CD14-positive monocyte (primary cell): ENCODE data around the gene BMI1. TPM values are rescaled to one million over a fixed set of nuclear protein-coding genes. Genes with fewer than 3 reads are reported as not detected.

Source experiments
- DNase-seq, 3 donors: peaks; one replicate each; pipeline ENCODE4 v3.0.0-alpha.2; 2011 to 2022
- H2AFZ ChIP-seq: 2 replicates; pipeline ENCODE4 v1.6.0; 2012; ENCODE audit warnings: mild to moderate bottlenecking, low read depth, low read length, inconsistent platforms; ENCODE audit not compliant: insufficient read depth, poor library complexity, severe bottlenecking
- H3K27ac ChIP-seq, 2 donors: 1 replicate in 1 of 2; 2 replicates in 1 of 2; pipeline ENCODE4 v1.5.1; 2012 to 2013; ENCODE audit warnings: low read length in 2 of 2, control low read depth in 1 of 2, inconsistent platforms in 1 of 2, low read depth in 1 of 2, mild to moderate bottlenecking in 1 of 2
- H3K27me3 ChIP-seq, 2 donors: one replicate each; pipeline versions ENCODE4 v1.6.0 to v1.6.1; 2011 to 2013; ENCODE audit warnings: low read length in 2 of 2; ENCODE audit not compliant: control insufficient read depth in 2 of 2, insufficient read depth in 2 of 2
- H3K36me3 ChIP-seq, 2 donors: replicated peaks in 1 of 2; 1 replicate in 1 of 2; 2 replicates in 1 of 2; pipeline versions ENCODE4 v1.5.1 to v1.6.1; 2012 to 2013; ENCODE audit warnings: low read length in 2 of 2, control low read depth in 1 of 2, inconsistent platforms in 1 of 2, mild to moderate bottlenecking in 1 of 2; ENCODE audit not compliant: insufficient read depth in 2 of 2, control insufficient read depth in 1 of 2
- H3K4me1 ChIP-seq, 2 donors: 1 replicate in 1 of 2; 2 replicates in 1 of 2; pipeline versions ENCODE4 v1.5.1 to v1.6.1; 2012 to 2013; ENCODE audit warnings: low read length in 2 of 2, control low read depth in 1 of 2, inconsistent platforms in 1 of 2, mild to moderate bottlenecking in 1 of 2, moderate library complexity in 1 of 2; ENCODE audit not compliant: insufficient read depth in 2 of 2, control insufficient read depth in 1 of 2
- H3K4me2 ChIP-seq: replicated peaks from 2 replicates; pipeline ENCODE3; 2012; ENCODE audit warnings: low read length, moderate library complexity, mild to moderate bottlenecking; ENCODE audit not compliant: poor library complexity, severe bottlenecking; ENCODE audit errors: extremely low read depth
- H3K4me3 ChIP-seq, 3 experiments: fragments of 200-600 bp in 1 of 3; sonication (generic) in 1 of 3; replicated peaks in 1 of 3; 1 replicate in 2 of 3; 2 replicates in 1 of 3; pipeline ENCODE4 v1.5.1; 2011 to 2013; ENCODE audit warnings: low read length in 3 of 3, mild to moderate bottlenecking in 3 of 3, control low read depth in 2 of 3, low read depth in 2 of 3, inconsistent platforms in 1 of 3, moderate library complexity in 1 of 3
- H3K79me2 ChIP-seq: 2 replicates; pipeline ENCODE4 v1.6.0; 2012; ENCODE audit warnings: mild to moderate bottlenecking, control low read depth, inconsistent platforms, low read length, moderate library complexity; ENCODE audit not compliant: insufficient read depth
- H3K9ac ChIP-seq: 2 replicates; pipeline ENCODE4 v1.6.0; 2017; ENCODE audit warnings: low read length, mild to moderate bottlenecking; ENCODE audit not compliant: insufficient read depth, poor library complexity, severe bottlenecking
- H3K9me3 ChIP-seq, 2 donors: replicated peaks in 1 of 2; 1 replicate in 1 of 2; 2 replicates in 1 of 2; pipeline versions ENCODE4 v1.5.1 to v1.6.1; 2012 to 2013; ENCODE audit warnings: low read length in 2 of 2, control low read depth in 1 of 2; ENCODE audit not compliant: control insufficient read depth in 1 of 2, insufficient read depth in 1 of 2
- H4K20me1 ChIP-seq: 2 replicates; pipeline ENCODE4 v1.6.0; 2012; ENCODE audit warnings: mild to moderate bottlenecking, low read length, control low read depth, moderate library complexity; ENCODE audit not compliant: insufficient read depth
- H3K27ac Mint-ChIP-seq, 7 donors: one replicate each; pipeline ENCODE4 v1.8.0; 2020; ENCODE audit warnings: mild to moderate bottlenecking in 7 of 7, mixed read lengths in 7 of 7, moderate library complexity in 6 of 7, inconsistent platforms in 2 of 7
- H3K27me3 Mint-ChIP-seq, 3 donors: one replicate each; pipeline ENCODE4 v1.8.0; 2021 to 2022; ENCODE audit warnings: low read depth in 3 of 3, mild to moderate bottlenecking in 3 of 3, mixed read lengths in 3 of 3, moderate library complexity in 3 of 3, inconsistent platforms in 1 of 3
- H3K36me3 Mint-ChIP-seq, 2 donors: one replicate each; pipeline ENCODE4 v1.8.0; 2020; ENCODE audit warnings: mixed read lengths in 2 of 2, inconsistent platforms in 1 of 2, mild to moderate bottlenecking in 1 of 2
- H3K4me1 Mint-ChIP-seq: one replicate; pipeline ENCODE4 v1.8.0; 2020; ENCODE audit warnings: mild to moderate bottlenecking, mixed read lengths
- H3K4me3 Mint-ChIP-seq, 2 donors: one replicate each; pipeline ENCODE4 v1.8.0; 2020; ENCODE audit warnings: mild to moderate bottlenecking in 2 of 2, mixed read lengths in 2 of 2, moderate library complexity in 1 of 2
- H3K9me3 Mint-ChIP-seq, 7 donors: one replicate each; pipeline ENCODE4 v1.8.0; 2020 to 2022; ENCODE audit warnings: mixed read lengths in 7 of 7, mild to moderate bottlenecking in 6 of 7, moderate library complexity in 6 of 7, inconsistent platforms in 2 of 7
- WGBS: methylation state at CpG from one replicate; pipeline ENCODE4 v1.1.5; 2013; ENCODE audit warnings: missing lambda C conversion rate; ENCODE audit not compliant: insufficient coverage; 5-methylcytosine and 5-hydroxymethylcytosine counted together
- intact Hi-C, 2 donors: fragments of 100-400 bp; cut with micrococcal nuclease; formaldehyde crosslinking; loops; one replicate each; pipeline versions ENCODE4 v1.15.0 to v1.15.1; 2023
- polyA plus RNA-seq, 3 donors: library from polyadenylated mRNA; depleted of rRNA in 1 of 3; unstranded in 2 of 3; stranded (reverse) in 1 of 3; fragments of 300-500 nt in 2 of 3; fragments of >200 nt in 1 of 3; fragmentation: Illumina TruSeq in 2 of 3; gene quantifications; 1 replicate in 2 of 3; 2 replicates in 1 of 3; pipeline ENCODE4 v1.2.3, GENCODE V29; 2012 to 2021
- TF ChIP-seq, protein P1 (sequence below): fragments of 200-600 bp; IDR thresholded peaks from one replicate; pipeline ENCODE4 v1.8.0; 2022; ENCODE audit warnings: antibody characterized with exemption, mild to moderate bottlenecking

BMI1 gene
- polyA plus RNA-seq, 3 donors = 7.5 to 11.9 (median 11.0) TPM

DNA sequence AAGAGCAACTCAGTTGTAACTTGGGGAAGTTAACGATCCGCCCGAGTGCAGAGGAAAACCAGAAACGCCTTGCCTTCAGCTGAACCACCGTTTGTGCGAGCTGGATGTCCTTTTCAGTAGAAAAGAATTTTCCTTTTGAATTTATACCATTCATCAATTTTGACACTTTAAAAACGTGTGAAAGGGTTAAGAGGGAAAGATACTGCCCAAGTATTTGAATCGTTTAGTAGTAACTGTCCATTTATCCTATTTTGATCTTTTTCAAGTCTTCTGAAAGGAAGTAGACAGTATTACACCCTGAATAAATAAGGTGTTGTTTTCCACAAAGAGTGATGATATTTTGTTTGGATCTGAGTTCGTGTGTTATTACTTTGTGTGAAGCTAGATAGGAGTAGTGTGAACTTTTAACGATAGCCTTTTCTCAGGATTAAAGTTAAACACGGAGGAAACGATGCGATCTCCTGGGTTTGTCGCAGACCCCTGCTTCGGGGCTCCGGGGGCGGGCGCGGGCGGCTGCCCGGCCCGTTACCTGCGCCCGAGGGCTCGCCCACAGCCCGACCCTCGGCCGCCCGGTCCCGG is 830 bp upstream of the BMI1 start:
- Histone ChIP-seq H3K27me3 (peaks cover 30 to 41% of the 10 kb centered on the region in 2 donors), H3K27ac (peak overlapping the region in 1 of 2 donors; percentile 40), H3K4me1 (peaks cover 43 to 58% of the 10 kb centered on the region in 2 donors), H3K36me3 (no peaks in the 10 kb centered on the region), H3K4me2 (peak overlapping the region; percentile 80), H3K9ac (peak overlapping the region; percentile 33), H3K4me3 (peak overlapping the region; percentile 46 to 94 (median 75)), H3K79me2 (peaks cover 31% of the 10 kb centered on the region), H3K9me3 (no peaks in the 10 kb centered on the region), H4K20me1 (peaks cover 18% of the 10 kb centered on the region), H2AFZ (peak overlapping the region; percentile 72)
- TF ChIP-seq, protein P1, sequence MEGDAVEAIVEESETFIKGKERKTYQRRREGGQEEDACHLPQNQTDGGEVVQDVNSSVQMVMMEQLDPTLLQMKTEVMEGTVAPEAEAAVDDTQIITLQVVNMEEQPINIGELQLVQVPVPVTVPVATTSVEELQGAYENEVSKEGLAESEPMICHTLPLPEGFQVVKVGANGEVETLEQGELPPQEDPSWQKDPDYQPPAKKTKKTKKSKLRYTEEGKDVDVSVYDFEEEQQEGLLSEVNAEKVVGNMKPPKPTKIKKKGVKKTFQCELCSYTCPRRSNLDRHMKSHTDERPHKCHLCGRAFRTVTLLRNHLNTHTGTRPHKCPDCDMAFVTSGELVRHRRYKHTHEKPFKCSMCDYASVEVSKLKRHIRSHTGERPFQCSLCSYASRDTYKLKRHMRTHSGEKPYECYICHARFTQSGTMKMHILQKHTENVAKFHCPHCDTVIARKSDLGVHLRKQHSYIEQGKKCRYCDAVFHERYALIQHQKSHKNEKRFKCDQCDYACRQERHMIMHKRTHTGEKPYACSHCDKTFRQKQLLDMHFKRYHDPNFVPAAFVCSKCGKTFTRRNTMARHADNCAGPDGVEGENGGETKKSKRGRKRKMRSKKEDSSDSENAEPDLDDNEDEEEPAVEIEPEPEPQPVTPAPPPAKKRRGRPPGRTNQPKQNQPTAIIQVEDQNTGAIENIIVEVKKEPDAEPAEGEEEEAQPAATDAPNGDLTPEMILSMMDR = no peak
- WGBS = under 1% methylated on average over 26 of the region's 30 CpGs
- intact Hi-C loops = loop anchor here (5.0 to 10.0 kb wide), 7 partner anchors 65 to 785 kb away; partner anchors contain the start of genes DNAJC1 (in 1 of the 2) and MLLT10 (in 1 of the 2)
- Mint-ChIP-seq H3K27me3 (peaks cover 31 to 44% (median 34%) of the 10 kb centered on the region in 3 donors), H3K36me3 (peaks cover 15 to 29% of the 10 kb centered on the region in 2 donors), H3K9me3 (peaks cover 0 to 10% (median 5%) of the 10 kb centered on the region in 7 donors), H3K4me3 (peak overlapping the region; percentile 83 to 97), H3K4me1 (peaks cover 49% of the 10 kb centered on the region), H3K27ac (peak overlapping the region in 6 of 7 donors; percentile 26 to 91 (median 64))
- DNase-seq = peak in 1 of 3 donors; percentile 45

DNA sequence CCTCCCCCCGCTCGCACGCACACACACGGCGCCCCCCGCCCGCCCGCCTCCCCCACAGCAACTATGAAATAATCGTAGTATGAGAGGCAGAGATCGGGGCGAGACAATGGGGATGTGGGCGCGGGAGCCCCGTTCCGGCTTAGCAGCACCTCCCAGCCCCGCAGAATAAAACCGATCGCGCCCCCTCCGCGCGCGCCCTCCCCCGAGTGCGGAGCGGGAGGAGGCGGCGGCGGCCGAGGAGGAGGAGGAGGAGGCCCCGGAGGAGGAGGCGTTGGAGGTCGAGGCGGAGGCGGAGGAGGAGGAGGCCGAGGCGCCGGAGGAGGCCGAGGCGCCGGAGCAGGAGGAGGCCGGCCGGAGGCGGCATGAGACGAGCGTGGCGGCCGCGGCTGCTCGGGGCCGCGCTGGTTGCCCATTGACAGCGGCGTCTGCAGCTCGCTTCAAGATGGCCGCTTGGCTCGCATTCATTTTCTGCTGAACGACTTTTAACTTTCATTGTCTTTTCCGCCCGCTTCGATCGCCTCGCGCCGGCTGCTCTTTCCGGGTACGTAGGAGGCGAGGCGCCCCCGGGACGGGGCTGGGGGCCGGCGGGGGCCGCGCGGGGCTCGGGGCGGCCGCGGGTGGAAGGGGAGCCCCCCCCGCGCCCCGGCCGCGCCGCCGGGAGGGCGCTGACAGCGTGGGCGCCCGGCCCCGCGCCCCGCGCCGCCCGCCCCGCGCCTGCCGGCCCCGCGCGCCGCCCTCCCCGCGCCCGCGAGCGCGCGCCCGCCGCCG is 441 bp downstream of the BMI1 start:
- H3K4me3 Mint-ChIP-seq = peak overlapping the region; percentile 87 to 91
- Histone ChIP-seq H2AFZ (peak overlapping the region; percentile 93), H3K4me1 (peaks cover 44 to 58% of the 10 kb centered on the region in 2 donors), H3K36me3 (no peaks in the 10 kb centered on the region), H3K9me3 (no peaks in the 10 kb centered on the region), H3K4me3 (peak overlapping the region; percentile 65 to 88 (median 66)), H3K9ac (peak overlapping the region; percentile 75), H3K4me2 (peak overlapping the region; percentile 81), H4K20me1 (peaks cover 18% of the 10 kb centered on the region), H3K79me2 (peaks cover 31% of the 10 kb centered on the region), H3K27me3 (peaks cover 35 to 50% of the 10 kb centered on the region in 2 donors), H3K27ac (peak overlapping the region in 1 of 2 donors; percentile 58)
- DNase-seq = peak in 2 of 3 donors; percentile 53 to 56
- WGBS = under 1% methylated on average over 73 of the region's 114 CpGs
- H3K27me3 Mint-ChIP-seq = peaks cover 37 to 54% (median 38%) of the 10 kb centered on the region in 3 donors
- H3K4me1 Mint-ChIP-seq = peaks cover 51% of the 10 kb centered on the region
- intact Hi-C loops = loop anchor here (5.0 to 10.0 kb wide), 4 partner anchors 94 to 787 kb away; partner anchors contain the start of genes DNAJC1 (in 1 of the 2) and MLLT10 (in 1 of the 2)
- H3K36me3 Mint-ChIP-seq = peaks cover 16 to 33% of the 10 kb centered on the region in 2 donors
- peak overlapping the region in 4 of 7 donors; percentile 61 to 78 (median 72) for H3K27ac Mint-ChIP-seq
- TF ChIP-seq, protein P1 = no peak
- H3K9me3 Mint-ChIP-seq = peaks cover 0 to 10% (median 5%) of the 10 kb centered on the region in 7 donors
